NB4 (cell line): ENCODE data around the gene TBX10.

Experiments used
- DNase-seq: peaks from one replicate; pipeline ENCODE4 v3.0.0; 2010; ENCODE audit warnings: low read depth
- H3K4me3 ChIP-seq: one replicate; pipeline ENCODE4 v1.5.1; 2011; ENCODE audit warnings: mild to moderate bottlenecking, low read depth, low read length, moderate library complexity
- MYC ChIP-seq: IDR thresholded peaks from 2 replicates; pipeline ENCODE4 v1.6.1; 2011; ENCODE audit warnings: low read depth, low read length
- POLR2A ChIP-seq: IDR thresholded peaks from 2 replicates; pipeline ENCODE4 v1.6.1; 2011; ENCODE audit warnings: mild to moderate bottlenecking; ENCODE audit not compliant: insufficient read length; ENCODE audit errors: extremely low read depth
- TF ChIP-seq, protein P1 (sequence below): IDR thresholded peaks from one replicate; pipeline ENCODE4 v1.5.1; 2012; ENCODE audit warnings: low read depth, low read length
- TF ChIP-seq, protein P2 (sequence below): IDR thresholded peaks from 2 replicates; pipeline ENCODE4 v1.6.1; 2011; ENCODE audit warnings: low read depth, low read length

The TBX10 gene

DNA sequence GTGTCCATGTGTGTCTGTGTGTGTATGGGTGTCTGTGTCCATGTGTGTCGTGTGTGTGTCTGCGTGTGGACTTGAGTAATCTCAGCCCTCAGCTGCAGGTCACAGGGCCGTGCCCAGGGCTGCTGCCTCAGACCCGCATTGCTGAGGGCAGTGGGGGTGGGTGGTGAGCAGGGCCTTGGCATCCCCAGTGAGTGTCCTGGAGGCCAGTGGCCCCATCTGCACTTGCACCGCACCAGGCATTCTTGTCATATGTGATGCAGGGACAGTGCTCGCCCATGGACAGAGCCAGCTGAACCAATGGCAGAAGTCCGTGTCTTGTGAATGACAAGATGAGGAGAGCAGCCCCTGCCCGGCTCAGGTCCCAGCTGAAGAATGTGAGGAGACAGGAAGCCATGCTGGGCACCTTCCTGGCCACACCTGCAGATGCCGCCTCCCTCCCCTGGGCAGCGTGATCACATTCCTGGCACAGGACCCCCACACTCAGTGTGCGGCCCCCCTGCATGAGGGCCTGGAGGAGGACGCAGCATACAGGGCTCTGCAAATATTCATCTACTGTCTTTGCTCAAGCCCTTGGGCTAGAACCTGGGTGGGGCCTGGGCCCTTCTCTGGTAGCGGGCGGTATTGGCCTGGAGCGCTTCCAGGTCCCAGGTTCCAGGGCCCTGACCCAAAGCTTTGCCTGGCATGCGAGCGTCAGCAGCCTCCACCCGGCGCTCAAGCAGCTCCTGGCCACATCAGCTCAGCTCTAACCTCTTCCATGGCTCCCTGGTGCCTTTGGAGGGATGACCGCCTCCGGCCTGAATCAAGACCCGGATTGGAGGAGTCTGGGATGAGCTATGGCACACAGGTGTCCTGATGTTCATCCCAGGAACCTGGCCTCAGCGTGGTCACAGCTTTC is 31.0 kb upstream of the TBX10 start:
- TF ChIP-seq MYC: no peak
- no peak for TF ChIP-seq POLR2A
- TF ChIP-seq, protein P1, sequence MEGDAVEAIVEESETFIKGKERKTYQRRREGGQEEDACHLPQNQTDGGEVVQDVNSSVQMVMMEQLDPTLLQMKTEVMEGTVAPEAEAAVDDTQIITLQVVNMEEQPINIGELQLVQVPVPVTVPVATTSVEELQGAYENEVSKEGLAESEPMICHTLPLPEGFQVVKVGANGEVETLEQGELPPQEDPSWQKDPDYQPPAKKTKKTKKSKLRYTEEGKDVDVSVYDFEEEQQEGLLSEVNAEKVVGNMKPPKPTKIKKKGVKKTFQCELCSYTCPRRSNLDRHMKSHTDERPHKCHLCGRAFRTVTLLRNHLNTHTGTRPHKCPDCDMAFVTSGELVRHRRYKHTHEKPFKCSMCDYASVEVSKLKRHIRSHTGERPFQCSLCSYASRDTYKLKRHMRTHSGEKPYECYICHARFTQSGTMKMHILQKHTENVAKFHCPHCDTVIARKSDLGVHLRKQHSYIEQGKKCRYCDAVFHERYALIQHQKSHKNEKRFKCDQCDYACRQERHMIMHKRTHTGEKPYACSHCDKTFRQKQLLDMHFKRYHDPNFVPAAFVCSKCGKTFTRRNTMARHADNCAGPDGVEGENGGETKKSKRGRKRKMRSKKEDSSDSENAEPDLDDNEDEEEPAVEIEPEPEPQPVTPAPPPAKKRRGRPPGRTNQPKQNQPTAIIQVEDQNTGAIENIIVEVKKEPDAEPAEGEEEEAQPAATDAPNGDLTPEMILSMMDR: no peak
- TF ChIP-seq, protein P2, sequence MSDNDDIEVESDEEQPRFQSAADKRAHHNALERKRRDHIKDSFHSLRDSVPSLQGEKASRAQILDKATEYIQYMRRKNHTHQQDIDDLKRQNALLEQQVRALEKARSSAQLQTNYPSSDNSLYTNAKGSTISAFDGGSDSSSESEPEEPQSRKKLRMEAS: no peak
- H3K4me3 ChIP-seq: no peak overlapping the region
- DNase-seq: no peak

DNA sequence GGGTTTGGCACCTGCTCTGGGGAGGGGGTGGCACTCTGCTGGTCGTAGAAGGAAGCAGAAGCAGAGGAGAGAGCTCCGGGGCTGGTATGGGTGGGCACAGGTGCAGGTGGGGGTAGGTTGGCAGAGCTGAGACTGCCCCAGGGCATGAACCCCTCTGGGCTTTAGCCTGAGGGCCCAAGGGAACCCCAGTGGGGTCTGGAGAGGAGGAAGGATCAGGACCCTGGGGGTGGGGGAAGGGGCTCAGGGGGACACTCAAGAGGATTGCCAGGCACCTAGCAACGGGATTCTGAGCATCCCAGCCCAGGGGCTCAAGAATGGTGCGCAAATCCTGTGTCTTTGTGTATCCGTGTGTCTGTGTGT is 28.6 kb upstream of the TBX10 start:
- no peak for DNase-seq
- TF ChIP-seq MYC: no peak
- TF ChIP-seq POLR2A: no peak
- TF ChIP-seq, protein P2: no peak
- TF ChIP-seq, protein P1: no peak
- H3K4me3 ChIP-seq: no peak overlapping the region

DNA sequence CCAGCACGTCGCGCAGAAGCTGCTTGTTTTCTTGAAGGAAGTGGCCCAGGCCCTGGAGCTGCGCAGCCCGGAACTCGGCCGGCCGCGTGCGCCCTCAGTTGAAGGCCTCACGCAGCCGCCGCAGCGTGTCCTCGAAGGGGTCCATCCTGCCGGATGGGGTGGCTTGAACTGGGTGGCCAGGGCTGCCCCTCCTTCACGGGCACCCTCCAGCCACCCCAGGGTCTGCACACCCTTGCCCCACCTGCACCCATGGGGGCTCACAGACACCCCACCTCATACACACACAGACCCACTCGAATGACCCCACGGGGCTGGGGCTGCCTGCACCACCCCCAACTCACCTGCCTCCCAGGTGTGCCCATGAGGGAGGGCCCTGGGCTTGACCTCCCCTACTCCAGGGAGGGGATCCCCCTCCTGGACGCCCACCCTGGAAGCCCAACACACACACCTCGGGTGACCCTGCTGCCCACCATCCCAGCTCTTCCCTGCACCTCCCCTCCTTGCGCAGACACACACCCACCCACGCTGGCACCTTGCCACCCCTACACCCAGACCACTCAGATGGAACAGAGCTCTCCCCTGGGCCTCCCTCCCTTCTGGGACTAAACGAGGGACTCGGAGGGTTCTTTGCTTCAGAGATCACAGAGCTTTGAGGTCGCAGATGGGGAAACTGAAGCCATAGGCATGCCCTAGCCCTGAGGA is 28.1 kb upstream of the TBX10 start:
- DNase-seq: no peak
- TF ChIP-seq, protein P2: no peak
- TF ChIP-seq, protein P1: no peak
- TF ChIP-seq MYC: no peak
- TF ChIP-seq POLR2A: no peak
- no peak overlapping the region for H3K4me3 ChIP-seq

DNA sequence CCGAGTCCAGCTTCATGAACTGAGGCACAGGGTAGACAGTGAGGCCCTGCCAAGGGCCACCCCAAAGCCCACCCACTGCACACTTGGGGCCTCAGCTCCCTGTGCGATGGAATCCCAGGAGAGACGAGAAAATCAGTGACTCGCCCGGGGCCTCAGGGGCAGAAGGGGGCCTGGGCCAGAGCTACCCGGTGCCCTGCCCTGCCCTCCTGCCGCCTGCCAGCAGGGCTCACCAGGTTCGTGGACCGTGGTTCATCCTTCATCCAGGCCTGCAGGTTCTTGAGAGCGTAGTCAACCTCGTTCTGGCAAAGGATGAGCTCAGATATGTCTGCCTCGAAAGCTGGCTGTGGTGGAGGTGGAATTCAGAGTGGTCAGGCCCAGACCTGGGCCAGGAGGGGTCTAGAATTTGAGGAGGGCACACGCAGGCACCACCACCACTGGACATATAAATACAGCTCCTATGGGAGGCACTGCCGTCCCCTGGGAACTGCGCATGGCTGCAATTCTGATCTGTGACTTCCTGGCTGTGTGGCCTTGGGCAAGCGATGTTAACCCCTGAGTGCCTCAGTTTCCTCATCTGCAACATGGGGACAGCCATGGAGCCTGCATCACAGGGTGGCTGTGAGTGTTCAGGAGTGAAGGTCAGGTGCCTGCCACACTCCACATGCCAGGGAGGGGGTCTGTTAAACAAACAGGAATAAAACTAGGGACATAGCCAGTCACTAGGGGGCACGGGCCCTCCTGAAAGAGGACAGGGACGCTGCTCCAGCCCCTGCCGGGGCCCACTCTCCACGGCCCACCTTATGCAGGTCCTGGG is 27.3 kb upstream of the TBX10 start:
- no peak for TF ChIP-seq POLR2A
- TF ChIP-seq, protein P2: no peak
- no peak for TF ChIP-seq MYC
- TF ChIP-seq, protein P1: no peak
- no peak for DNase-seq
- H3K4me3 ChIP-seq: no peak overlapping the region

DNA sequence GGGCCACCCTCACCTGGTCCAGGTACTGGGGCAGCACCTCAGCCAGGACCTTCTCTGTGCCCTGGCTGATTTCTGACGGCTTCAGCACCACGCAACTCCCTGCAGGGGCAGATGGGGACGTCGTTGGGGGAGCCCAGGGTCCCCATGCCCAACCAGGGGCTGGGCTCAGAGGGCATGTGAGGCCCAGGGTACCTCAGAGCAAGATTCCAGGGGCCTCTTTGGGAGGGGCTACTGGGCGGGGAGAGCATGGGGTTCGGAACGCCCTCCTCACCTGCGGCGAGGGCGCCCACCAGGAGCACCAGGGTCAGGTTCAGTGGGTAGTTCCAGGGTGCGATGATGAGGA is 26.7 kb upstream of the TBX10 start:
- H3K4me3 ChIP-seq: no peak overlapping the region
- no peak for DNase-seq
- TF ChIP-seq, protein P1: no peak
